ENCODE results near the gene DTX3. TPM values are rescaled to one million over a fixed set of nuclear protein-coding genes. Genes with fewer than 3 reads are reported as not detected.
"Not testable (repeated sequence)": the region's sequence is repeated elsewhere in the genome, so short reads cannot be mapped to it uniquely, and the experiment has no call there.

Gene DTX3
- total RNA-seq, 1 donor from 2014 or later, result 22.3 TPM

DNA sequence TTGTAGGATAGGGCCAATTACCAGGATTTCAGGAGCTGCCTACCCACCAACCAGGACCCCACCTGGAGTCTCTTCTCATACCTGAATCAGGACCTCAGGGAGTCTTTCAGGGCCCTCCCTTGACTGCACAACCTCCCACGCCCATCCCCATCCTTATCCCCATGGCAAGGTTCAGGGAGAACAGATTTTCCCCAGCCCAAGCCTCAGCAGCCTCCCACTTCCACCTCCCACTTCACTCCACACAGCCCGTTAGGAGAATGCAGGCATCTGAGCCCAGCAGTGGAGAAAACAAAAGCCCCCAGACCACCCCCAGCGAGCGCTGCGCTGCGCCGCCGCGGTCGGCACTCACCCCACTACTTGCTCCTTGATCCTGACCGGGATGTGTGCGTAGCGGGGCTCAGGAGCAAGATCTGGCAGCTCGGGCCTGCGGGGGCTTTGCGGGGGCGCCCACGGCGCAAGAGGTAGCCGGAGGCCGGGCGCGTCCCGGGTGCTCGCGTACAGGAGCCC, 27.0 kb downstream of the DTX3 start:
- H3K27me3 ChIP-seq (ENCODE audit: low read depth), result peaks cover 75% of the 10 kb centered on the region
- DNase-seq, result no peak
- peak overlapping the region; percentile 55 for H3K27ac ChIP-seq (replicated peaks)
- peaks cover 30% of the 10 kb centered on the region for H3K4me1 ChIP-seq
- H3K36me3 ChIP-seq, result no peaks in the 10 kb centered on the region
- intact Hi-C loops (cut with micrococcal nuclease), result no loop called here
- H3K4me3 ChIP-seq, result peak overlapping the region; percentile 80
- no peaks in the 10 kb centered on the region for H3K9me3 ChIP-seq (replicated peaks)
- TF ChIP-seq, protein P1, sequence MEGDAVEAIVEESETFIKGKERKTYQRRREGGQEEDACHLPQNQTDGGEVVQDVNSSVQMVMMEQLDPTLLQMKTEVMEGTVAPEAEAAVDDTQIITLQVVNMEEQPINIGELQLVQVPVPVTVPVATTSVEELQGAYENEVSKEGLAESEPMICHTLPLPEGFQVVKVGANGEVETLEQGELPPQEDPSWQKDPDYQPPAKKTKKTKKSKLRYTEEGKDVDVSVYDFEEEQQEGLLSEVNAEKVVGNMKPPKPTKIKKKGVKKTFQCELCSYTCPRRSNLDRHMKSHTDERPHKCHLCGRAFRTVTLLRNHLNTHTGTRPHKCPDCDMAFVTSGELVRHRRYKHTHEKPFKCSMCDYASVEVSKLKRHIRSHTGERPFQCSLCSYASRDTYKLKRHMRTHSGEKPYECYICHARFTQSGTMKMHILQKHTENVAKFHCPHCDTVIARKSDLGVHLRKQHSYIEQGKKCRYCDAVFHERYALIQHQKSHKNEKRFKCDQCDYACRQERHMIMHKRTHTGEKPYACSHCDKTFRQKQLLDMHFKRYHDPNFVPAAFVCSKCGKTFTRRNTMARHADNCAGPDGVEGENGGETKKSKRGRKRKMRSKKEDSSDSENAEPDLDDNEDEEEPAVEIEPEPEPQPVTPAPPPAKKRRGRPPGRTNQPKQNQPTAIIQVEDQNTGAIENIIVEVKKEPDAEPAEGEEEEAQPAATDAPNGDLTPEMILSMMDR (IDR thresholded peaks at IDR 0.05; ENCODE audit: borderline replicate concordance), result no peak

DNA sequence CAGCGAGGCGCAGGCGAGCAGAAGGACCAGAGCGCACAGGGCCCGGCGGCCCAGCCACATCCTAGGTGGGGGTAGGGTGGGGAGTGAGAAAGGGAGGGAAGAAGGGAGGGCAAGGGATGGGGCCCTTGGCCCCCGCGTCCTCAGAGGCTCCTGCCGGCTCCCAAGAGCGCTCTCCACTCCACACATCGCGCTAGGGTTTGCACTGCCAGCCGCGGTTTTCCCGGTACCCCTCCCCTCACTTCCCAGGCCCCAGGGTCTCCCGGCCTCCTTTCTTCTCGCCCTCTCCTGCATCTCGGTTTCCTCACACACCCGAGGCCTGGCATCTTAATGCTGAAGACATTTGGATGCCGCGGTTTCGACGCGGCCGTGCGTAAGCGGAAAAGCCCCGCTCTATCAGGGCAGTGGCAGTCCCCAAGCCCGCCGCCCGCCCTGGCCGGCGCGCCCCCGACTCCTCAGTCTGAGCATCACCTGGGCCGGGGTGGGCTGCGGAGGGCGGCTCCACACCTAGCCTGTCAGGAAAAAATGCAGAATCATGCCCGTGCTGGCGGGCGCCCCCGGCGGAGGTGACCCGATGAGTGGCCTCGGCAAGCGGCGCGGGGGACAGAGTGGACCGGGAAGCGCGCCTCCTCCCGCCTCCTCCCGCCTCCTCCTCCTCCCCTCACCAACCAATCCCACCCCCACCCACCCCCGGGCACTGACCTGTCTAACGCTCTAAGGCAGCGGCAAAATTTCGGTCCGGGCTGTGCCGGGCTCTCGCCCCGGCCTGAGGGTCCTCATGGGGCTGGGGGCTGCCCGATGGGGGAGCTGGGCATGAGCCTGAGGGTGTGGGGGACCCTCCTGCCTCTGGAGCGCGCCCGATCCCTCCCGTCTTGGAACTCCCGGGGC, 27.7 kb downstream of the DTX3 start:
- TF ChIP-seq, protein P1 (IDR thresholded peaks at IDR 0.05; ENCODE audit: borderline replicate concordance), result no peak
- intact Hi-C loops (cut with micrococcal nuclease), result no loop called here
- Histone ChIP-seq H3K27ac (replicated peaks) (peak overlapping the region; percentile 55), H3K36me3 (no peaks in the 10 kb centered on the region), H3K9me3 (replicated peaks) (no peaks in the 10 kb centered on the region), H3K4me1 (peaks cover 28% of the 10 kb centered on the region), H3K4me3 (peak overlapping the region; percentile 80), H3K27me3 (ENCODE audit: low read depth) (peaks cover 75% of the 10 kb centered on the region)
- DNase-seq, result no peak

DNA sequence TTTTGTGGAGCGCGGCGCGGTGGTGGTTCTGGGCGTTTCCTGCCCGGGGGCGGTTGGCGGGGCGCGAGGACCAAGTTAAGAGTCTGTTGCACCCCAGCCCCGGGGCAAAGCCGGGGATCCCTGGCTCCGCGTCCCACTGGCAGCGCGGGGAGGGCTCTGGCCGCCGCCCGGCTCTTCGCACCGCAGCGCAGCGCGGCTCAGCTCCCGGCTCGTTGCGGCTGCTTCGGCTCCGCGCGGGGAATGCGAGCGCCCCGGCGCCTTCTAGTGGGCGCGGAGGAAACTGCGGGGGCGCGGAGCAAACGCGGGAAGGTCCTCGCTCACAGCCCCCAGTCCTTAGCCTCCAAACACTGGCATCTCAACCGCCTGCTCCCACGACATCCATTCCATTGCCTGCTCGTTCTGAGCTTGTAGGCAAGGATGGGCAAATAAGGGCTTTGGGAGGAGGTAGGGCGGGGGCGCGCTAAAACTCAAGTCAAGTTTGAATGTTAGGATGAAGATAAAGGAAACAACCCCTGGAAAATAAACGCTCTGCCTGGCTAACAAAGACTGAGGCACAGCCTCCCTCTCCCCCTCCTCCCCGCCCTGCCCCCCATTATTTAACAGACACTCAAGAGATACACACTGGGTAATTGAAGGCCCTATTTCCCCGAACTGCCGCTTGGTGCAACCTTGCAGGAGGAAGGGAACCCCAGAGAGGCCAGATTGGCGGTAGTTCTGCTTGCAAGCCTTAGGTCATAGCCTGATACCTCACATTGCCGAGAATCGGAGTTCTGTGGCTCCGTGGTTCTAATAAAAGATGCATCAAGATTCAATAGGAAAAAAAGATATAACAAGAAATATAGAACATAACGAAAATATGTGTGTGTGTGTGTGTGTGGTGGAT, 28.6 kb downstream of the DTX3 start, which contains the start of gene B4GALNT1:
TSS of gene B4GALNT1 (minus strand) at position 244 of the 883 bp plus-strand sequence. CDS start 1,069 bp downstream, outside the sequence.
- H3K9me3 ChIP-seq (replicated peaks), result no peaks in the 10 kb centered on the region
- peaks cover 75% of the 10 kb centered on the region for H3K27me3 ChIP-seq (ENCODE audit: low read depth)
- DNase-seq, result peak; percentile 64
- peaks cover 21% of the 10 kb centered on the region for H3K4me1 ChIP-seq
- TF ChIP-seq, protein P1 (IDR thresholded peaks at IDR 0.05; ENCODE audit: borderline replicate concordance), result peak; percentile 93
- peak within 1 kb of the TSS; percentile 55 for H3K27ac ChIP-seq (replicated peaks)
- intact Hi-C loops (cut with micrococcal nuclease), result no loop called here
- H3K36me3 ChIP-seq, result no peaks in the 10 kb centered on the region
- H3K4me3 ChIP-seq, result peak within 1 kb of the TSS; percentile 80

DNA sequence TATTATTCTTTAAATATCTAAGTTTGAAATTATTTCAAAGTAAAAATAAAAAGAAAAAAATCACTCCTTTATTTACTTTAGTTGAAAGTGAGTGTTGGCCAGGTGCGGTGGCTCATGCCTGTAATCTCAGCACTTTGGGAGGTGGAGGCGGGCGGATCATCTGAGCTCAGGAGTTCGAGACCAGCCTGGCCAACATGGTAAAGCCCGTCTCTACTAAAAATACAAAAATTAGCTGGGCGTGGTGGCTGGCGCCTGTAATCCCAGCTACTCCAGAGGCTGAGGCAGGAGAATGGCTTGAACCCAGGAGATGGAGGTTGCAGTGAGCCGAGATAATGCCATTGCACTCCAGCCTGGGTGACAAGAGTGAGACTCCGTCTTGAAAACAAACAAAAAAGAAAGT, 32.1 kb downstream of the DTX3 start:
- intact Hi-C loops (cut with micrococcal nuclease); DNase-seq; H3K36me3 ChIP-seq; H3K27ac ChIP-seq (replicated peaks); H3K9me3 ChIP-seq (replicated peaks); H3K4me3 ChIP-seq: not testable (repeated sequence)
- Histone ChIP-seq H3K27me3 (ENCODE audit: low read depth) (peaks cover 84% of the 10 kb centered on the region), H3K4me1 (peaks cover 19% of the 10 kb centered on the region)

DNA sequence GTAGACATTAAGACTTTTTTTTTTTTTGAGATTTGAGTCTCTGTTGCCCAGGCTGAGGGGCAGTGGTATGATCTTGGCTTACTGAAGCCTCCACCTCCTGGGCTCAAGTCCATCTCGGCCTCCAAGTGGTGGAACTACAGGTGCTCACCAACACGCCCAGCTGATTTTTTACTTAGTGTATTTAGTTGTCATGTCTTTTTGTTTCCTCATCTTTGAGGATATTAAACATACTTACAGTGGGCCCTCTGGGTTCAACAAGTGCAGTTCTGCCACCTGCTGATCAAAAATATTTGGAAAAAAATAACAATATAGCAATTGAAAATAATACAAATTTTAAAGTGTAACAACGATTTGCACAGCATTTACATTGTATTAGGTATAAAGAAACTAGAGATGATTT, 32.7 kb downstream of the DTX3 start:
- Histone ChIP-seq H3K4me3 (no peak overlapping the region), H3K27me3 (ENCODE audit: low read depth) (peaks cover 83% of the 10 kb centered on the region), H3K4me1 (peaks cover 13% of the 10 kb centered on the region), H3K27ac (replicated peaks) (no peak overlapping the region), H3K36me3 (no peaks in the 10 kb centered on the region), H3K9me3 (replicated peaks) (no peaks in the 10 kb centered on the region)
- no peak for DNase-seq
- intact Hi-C loops (cut with micrococcal nuclease), result no loop called here
- TF ChIP-seq, protein P1 (IDR thresholded peaks at IDR 0.05; ENCODE audit: borderline replicate concordance), result no peak
